Subcutaneous adipose tissue (tissue), 4 donors: Measurements from ENCODE around the gene CSGALNACT2. TPM values are rescaled to one million over a fixed set of nuclear protein-coding genes. Genes with fewer than 3 reads are reported as not detected.

ENCODE experiments used
- CTCF ChIP-seq: fragments of 450-650 bp; IDR thresholded peaks from one replicate; pipeline ENCODE4 v1.5.1; 2016; ENCODE audit warnings: low read depth, mild to moderate bottlenecking, control low read depth, antibody characterized with exemption, moderate library complexity
- total RNA-seq, 4 donors: library from RNA; depleted of rRNA; stranded (reverse); fragments of >200 nt; gene quantifications; one replicate each; pipeline ENCODE4 v1.1.0, GENCODE V29; 2016

Gene CSGALNACT2
- total RNA-seq, 4 donors from 2014 or later: 23.9 to 94.3 (median 41.1) TPM

DNA sequence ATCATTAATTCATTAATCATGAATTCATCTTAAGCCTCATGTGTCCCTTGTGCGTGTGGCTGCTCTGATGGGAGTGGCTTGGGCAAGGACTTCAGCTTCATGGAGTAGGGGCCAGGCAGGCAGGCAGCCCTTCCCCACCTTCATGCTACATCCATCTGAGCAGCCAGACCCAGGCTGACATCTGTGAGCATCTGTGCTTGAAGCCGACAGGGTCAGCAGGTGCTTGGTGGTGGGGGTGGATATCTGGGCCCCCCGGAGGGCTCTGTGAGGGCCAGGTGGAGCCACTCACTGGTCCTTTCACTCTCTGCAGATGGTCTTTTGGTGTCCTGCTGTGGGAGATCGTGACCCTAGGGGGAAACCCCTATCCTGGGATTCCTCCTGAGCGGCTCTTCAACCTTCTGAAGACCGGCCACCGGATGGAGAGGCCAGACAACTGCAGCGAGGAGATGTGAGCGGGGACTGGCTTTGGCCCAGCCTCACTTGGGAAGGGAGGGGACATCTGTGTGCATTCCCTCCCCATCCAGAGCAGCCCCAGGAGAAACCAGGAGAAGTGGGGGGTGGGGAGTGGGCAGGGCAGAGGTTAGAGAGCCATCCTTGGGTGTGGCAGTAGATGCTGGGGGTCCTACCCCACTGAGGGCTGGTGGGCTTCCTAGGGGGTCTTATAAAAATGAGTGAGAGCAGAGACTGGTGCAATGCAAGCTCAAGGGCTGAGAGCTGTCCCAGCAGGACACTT lies 14.7 kb upstream of the CSGALNACT2 start:
- no peak for TF ChIP-seq CTCF

GRCh38 chr10:43124094-43124521 lies 14.1 kb upstream of the CSGALNACT2 start:
- no peak for TF ChIP-seq CTCF

DNA sequence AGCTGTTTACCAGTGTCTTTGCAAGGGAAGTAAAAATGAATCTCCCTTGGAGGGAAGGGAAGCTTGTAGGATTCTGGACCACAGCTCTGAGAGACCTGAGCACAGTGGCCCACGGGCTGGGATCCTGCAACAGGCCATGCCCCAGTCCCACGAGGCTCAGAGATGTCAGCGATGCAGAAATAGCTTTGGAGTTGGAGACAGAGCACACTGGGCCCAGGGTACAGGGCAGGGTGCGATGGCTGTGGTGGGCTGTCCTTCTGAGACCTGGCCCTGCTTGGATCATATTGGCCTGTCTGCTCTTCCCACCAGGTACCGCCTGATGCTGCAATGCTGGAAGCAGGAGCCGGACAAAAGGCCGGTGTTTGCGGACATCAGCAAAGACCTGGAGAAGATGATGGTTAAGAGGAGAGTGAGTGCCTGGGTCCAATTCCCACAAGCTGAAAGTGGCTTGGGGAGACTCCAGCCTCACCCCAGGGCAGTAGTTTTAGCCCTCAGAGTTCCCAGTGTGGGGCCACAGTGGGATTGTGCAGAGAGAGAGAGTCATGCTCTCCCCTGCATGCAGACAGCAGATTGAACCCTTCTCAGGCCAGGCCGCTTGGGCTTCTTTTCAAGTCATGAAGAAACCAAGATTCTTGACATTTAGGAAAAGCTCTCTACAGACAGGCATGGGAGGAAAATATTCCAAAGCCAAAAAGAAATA lies 13.5 kb upstream of the CSGALNACT2 start:
- TF ChIP-seq CTCF: no peak

- no peak for TF ChIP-seq CTCF
Measured at GRCh38 chr10:43125274-43125845, 12.9 kb upstream of the CSGALNACT2 start.

- no peak for TF ChIP-seq CTCF
Measured at GRCh38 chr10:43125881-43126731, 12.1 kb upstream of the CSGALNACT2 start.

- TF ChIP-seq CTCF: no peak
Measured at GRCh38 chr10:43126759-43127424, 11.4 kb upstream of the CSGALNACT2 start.
